NB4 (cell line): ENCODE measurements around the gene TLE5.

ENCODE experiments used
- CTCF ChIP-seq: IDR thresholded peaks from one replicate; pipeline ENCODE4 v1.5.1; 2012; ENCODE audit warnings: low read depth, low read length
- MYC ChIP-seq: IDR thresholded peaks from 2 replicates; pipeline ENCODE4 v1.6.1; 2011; ENCODE audit warnings: low read depth, low read length
- POLR2A ChIP-seq: IDR thresholded peaks from 2 replicates; pipeline ENCODE4 v1.6.1; 2011; ENCODE audit warnings: mild to moderate bottlenecking; ENCODE audit not compliant: insufficient read length; ENCODE audit errors: extremely low read depth

GRCh38 chr19:3099347-3100145 lies 37.3 kb upstream of the TLE5 start:
- no peak for TF ChIP-seq CTCF
- no peak for TF ChIP-seq MYC
- no peak for TF ChIP-seq POLR2A
